Kidney (tissue), 14 donors: Measurements from ENCODE around the gene ITIH1. TPM values are rescaled to one million over a fixed set of nuclear protein-coding genes. Genes with fewer than 3 reads are reported as not detected.

Experiments used
- DNase-seq, 5 donors: peaks; one replicate each; pipeline ENCODE4 v3.0.0-alpha.2; 2013 to 2020
- FAIRE-seq: peaks from 2 replicates; lab custom pipeline; 2012; peaks lifted over from hg19 to GRCh38; lab: Jason Lieb, UNC
- H3K27ac ChIP-seq, 2 donors: one replicate each; pipeline ENCODE4 v1.7.0; 2013; ENCODE audit warnings: low read depth in 2 of 2, low read length in 2 of 2, inconsistent platforms in 1 of 2
- H3K27me3 ChIP-seq: one replicate; pipeline ENCODE4 v1.7.1; 2013; ENCODE audit warnings: low read length, inconsistent platforms; ENCODE audit not compliant: control insufficient read depth, insufficient read depth
- H3K36me3 ChIP-seq, 3 donors: one replicate each; pipeline versions ENCODE4 v1.7.0 to v1.7.1; 2013; ENCODE audit warnings: low read length in 3 of 3, control low read depth in 1 of 3, inconsistent platforms in 1 of 3; ENCODE audit not compliant: insufficient read depth in 3 of 3, control insufficient read depth in 2 of 3
- H3K4me1 ChIP-seq, 3 donors: one replicate each; pipeline versions ENCODE4 v1.7.0 to v1.7.1; 2013; ENCODE audit warnings: low read length in 3 of 3, inconsistent platforms in 1 of 3, low read depth in 1 of 3; ENCODE audit not compliant: control insufficient read depth in 2 of 3, insufficient read depth in 2 of 3
- H3K4me3 ChIP-seq, 3 donors: one replicate each; pipeline versions ENCODE4 v1.7.0 to v1.8.1; 2013; ENCODE audit warnings: low read length in 3 of 3, control low read depth in 1 of 3, inconsistent platforms in 1 of 3
- H3K9ac ChIP-seq, 3 donors: one replicate each; pipeline versions ENCODE4 v1.7.0 to v1.7.1; 2013; ENCODE audit warnings: low read length in 3 of 3, control low read depth in 1 of 3, inconsistent platforms in 1 of 3
- H3K9me3 ChIP-seq, 3 donors: one replicate each; pipeline versions ENCODE4 v1.7.0 to v1.7.1; 2013; ENCODE audit warnings: low read length in 3 of 3, control low read depth in 1 of 3, inconsistent platforms in 1 of 3; ENCODE audit not compliant: control insufficient read depth in 2 of 3, insufficient read depth in 1 of 3
- CTCF ChIP-seq: IDR thresholded peaks from 3 replicates; pipeline ENCODE4 v1.5.1; 2012; ENCODE audit warnings: mild to moderate bottlenecking, moderate library complexity, borderline replicate concordance; ENCODE audit not compliant: insufficient read depth; ENCODE audit errors: extremely low read depth
- intact Hi-C: fragments of 100-400 bp; cut with DNase I; formaldehyde crosslinking; loops from one replicate; pipeline ENCODE4 v1.11.1; 2022
- polyA plus RNA-seq: library from polyadenylated mRNA; stranded (reverse); fragments of 350-450 nt; fragmentation: Illumina TruSeq; extraction: RNeasy Lipid Tissue Mini Kit (QIAGEN cat#74804); gene quantifications from one replicate; pipeline ENCODE4 v1.2.3, GENCODE V29; 2014; ENCODE audit warnings: low read depth, low replicate concordance; ENCODE audit not compliant: insufficient read depth
- total RNA-seq: library from RNA; stranded (reverse); fragmentation: NEBNext Ultra II Directional; extraction: Animal tissue kit (Norgen Biotek cat#: 25700); gene quantifications from one replicate; pipeline ENCODE4 v1.2.1, GENCODE V29; 2021
- donor health status: control.
- donor health status: control.
- donor health status: control.
- donor health status: control.
- donor health status: control.
- donor health status: DM: yes; HTN: yes; CAD: no.
- donor health status: Normal renal cell carcinoma (clear cell type).

The ITIH1 gene
- total and polyA plus RNA-seq, 2 donors from 2014 or later = 0.22 TPM; not detected in 1

- H3K9me3 ChIP-seq = no peaks in the 10 kb centered on the region
- intact Hi-C loops = no loop called here
- peak in 1 of 5 donors; percentile 26 for DNase-seq
- no peaks in the 10 kb centered on the region for H3K27me3 ChIP-seq
- no peak overlapping the region for H3K27ac ChIP-seq
- H3K36me3 ChIP-seq = no peaks in the 10 kb centered on the region
- no peaks in the 10 kb centered on the region for H3K4me1 ChIP-seq
- H3K4me3 ChIP-seq = no peak overlapping the region
- no peak overlapping the region for H3K9ac ChIP-seq
- FAIRE-seq = no peak
- no peak for TF ChIP-seq CTCF
Measured at GRCh38 chr3:52790337-52790736, 12.9 kb downstream of the ITIH1 start.

- FAIRE-seq = no peak
- Histone ChIP-seq H3K4me1 (no peaks in the 10 kb centered on the region), H3K27me3 (no peaks in the 10 kb centered on the region), H3K36me3 (no peaks in the 10 kb centered on the region), H3K9ac (no peak overlapping the region), H3K9me3 (no peaks in the 10 kb centered on the region), H3K4me3 (no peak overlapping the region), H3K27ac (no peak overlapping the region)
- DNase-seq = no peak
- intact Hi-C loops = no loop called here
- TF ChIP-seq CTCF = no peak
Measured at GRCh38 chr3:52790741-52791140, 13.3 kb downstream of the ITIH1 start.

- DNase-seq (no peak), FAIRE-seq (no peak)
Measured at GRCh38 chr3:52791366-52791765, 14.0 kb downstream of the ITIH1 start.

More at GRCh38 chr3:52791366-52791765, 14.0 kb downstream of the ITIH1 start:
- Histone ChIP-seq H3K36me3 (no peaks in the 10 kb centered on the region), H3K4me3 (no peak overlapping the region), H3K27ac (no peak overlapping the region), H3K27me3 (no peaks in the 10 kb centered on the region), H3K9ac (no peak overlapping the region), H3K9me3 (no peaks in the 10 kb centered on the region), H3K4me1 (no peaks in the 10 kb centered on the region)
- no peak for TF ChIP-seq CTCF
- intact Hi-C loops = no loop called here
